ACC112 (cell line): Measurements from ENCODE around the gene LELP1.

ENCODE experiments used
- H2AFZ ChIP-seq: fragments of 200-600 bp; sonication (generic); one replicate; pipeline ENCODE4 v1.6.0; 2017; ENCODE audit warnings: antibody characterized with exemption, low read length; ENCODE audit not compliant: unreplicated experiment
- H3K27ac ChIP-seq: fragments of 200-600 bp; sonication (generic); 2 replicates; pipeline ENCODE4 v1.5.1; 2014; ENCODE audit warnings: low read depth, mild to moderate bottlenecking, antibody characterized with exemption, low read length, moderate library complexity
- H3K27me3 ChIP-seq: fragments of 200-600 bp; sonication (generic); 2 replicates; pipeline ENCODE4 v1.6.1; 2014; ENCODE audit warnings: mild to moderate bottlenecking, antibody characterized with exemption, low read length, moderate library complexity, mixed read lengths; ENCODE audit not compliant: insufficient read depth
- H3K36me3 ChIP-seq: fragments of 200-600 bp; sonication (generic); 2 replicates; pipeline ENCODE4 v1.6.1; 2016; ENCODE audit warnings: mild to moderate bottlenecking, antibody characterized with exemption, low read length, moderate library complexity, mixed read lengths; ENCODE audit not compliant: insufficient read depth
- H3K4me1 ChIP-seq: fragments of 200-600 bp; sonication (generic); one replicate; pipeline ENCODE4 v1.6.1; 2016; ENCODE audit warnings: low read length, mixed read lengths; ENCODE audit not compliant: insufficient read depth, unreplicated experiment, control insufficient read depth
- H3K4me3 ChIP-seq: fragments of 200-600 bp; sonication (generic); 2 replicates; pipeline ENCODE4 v1.5.1; 2014; ENCODE audit warnings: mild to moderate bottlenecking, low read depth, low read length
- H3K79me2 ChIP-seq: fragments of 200-600 bp; sonication (generic); one replicate; pipeline ENCODE4 v1.6.0; 2016; ENCODE audit warnings: low read length; ENCODE audit not compliant: control insufficient read depth, unreplicated experiment, insufficient read depth

Gene LELP1

GRCh38 chr1:153248176-153248879, 45.1 kb downstream of the LELP1 start:
- Histone ChIP-seq H2AFZ (no peak overlapping the region), H3K36me3 (no peaks in the 10 kb centered on the region), H3K4me3 (no peak overlapping the region), H3K27me3 (no peaks in the 10 kb centered on the region), H3K27ac (no peak overlapping the region), H3K4me1 (no peaks in the 10 kb centered on the region), H3K79me2 (no peaks in the 10 kb centered on the region)

- Histone ChIP-seq H2AFZ (no peak overlapping the region), H3K4me1 (no peaks in the 10 kb centered on the region), H3K27ac (no peak overlapping the region), H3K27me3 (no peaks in the 10 kb centered on the region), H3K4me3 (no peak overlapping the region), H3K36me3 (no peaks in the 10 kb centered on the region), H3K79me2 (no peaks in the 10 kb centered on the region)
Measured at GRCh38 chr1:153250166-153250565, 46.9 kb downstream of the LELP1 start.

- Histone ChIP-seq H3K27ac (no peak overlapping the region), H3K4me1 (no peaks in the 10 kb centered on the region), H3K36me3 (no peaks in the 10 kb centered on the region), H2AFZ (no peak overlapping the region), H3K27me3 (no peaks in the 10 kb centered on the region), H3K4me3 (no peak overlapping the region), H3K79me2 (no peaks in the 10 kb centered on the region)
Measured at GRCh38 chr1:153251087-153251486, 47.9 kb downstream of the LELP1 start.

- Histone ChIP-seq H2AFZ (no peak overlapping the region), H3K4me1 (no peaks in the 10 kb centered on the region), H3K36me3 (no peaks in the 10 kb centered on the region), H3K27me3 (no peaks in the 10 kb centered on the region), H3K79me2 (no peaks in the 10 kb centered on the region), H3K27ac (no peak overlapping the region), H3K4me3 (no peak overlapping the region)
Measured at GRCh38 chr1:153251562-153251961, 48.3 kb downstream of the LELP1 start.

GRCh38 chr1:153251988-153252387, 48.8 kb downstream of the LELP1 start:
- no peaks in the 10 kb centered on the region for H3K36me3 ChIP-seq

GRCh38 chr1:153253076-153253475, 49.8 kb downstream of the LELP1 start:
- Histone ChIP-seq H3K4me1 (no peaks in the 10 kb centered on the region), H3K27ac (no peak overlapping the region), H2AFZ (no peak overlapping the region), H3K79me2 (no peaks in the 10 kb centered on the region), H3K27me3 (peaks cover under 1% of the 10 kb centered on the region; the same call in 1 of the 2 replicates), H3K36me3 (no peaks in the 10 kb centered on the region), H3K4me3 (no peak overlapping the region)

More at GRCh38 chr1:153251988-153252387, 48.8 kb downstream of the LELP1 start:
- no peaks in the 10 kb centered on the region for H3K27me3 ChIP-seq
- H2AFZ ChIP-seq: no peak overlapping the region
- no peaks in the 10 kb centered on the region for H3K4me1 ChIP-seq
- no peak overlapping the region for H3K27ac ChIP-seq
- H3K4me3 ChIP-seq: no peak overlapping the region
- no peaks in the 10 kb centered on the region for H3K79me2 ChIP-seq

GRCh38 chr1:153253693-153254092, 50.5 kb downstream of the LELP1 start:
- H3K4me3 ChIP-seq: no peak overlapping the region
- H2AFZ ChIP-seq: no peak overlapping the region
- no peaks in the 10 kb centered on the region for H3K4me1 ChIP-seq
- H3K79me2 ChIP-seq: no peaks in the 10 kb centered on the region
- H3K36me3 ChIP-seq: no peaks in the 10 kb centered on the region
- peaks cover 7% of the 10 kb centered on the region for H3K27me3 ChIP-seq
- H3K27ac ChIP-seq: no peak overlapping the region
